Aorta (tissue), 5 donors: ENCODE results near the gene KRT35. TPM values are rescaled to one million over a fixed set of nuclear protein-coding genes. Genes with fewer than 3 reads are reported as not detected.

Source experiments
- ATAC-seq: fragments of 200-7000 bp; cut with Tn5 transposase; one replicate; pipeline ENCODE4 v1.9.1; 2022; ENCODE audit warnings: moderate library complexity; ENCODE audit not compliant: low FRiP score
- DNase-seq, 2 donors: peaks; one replicate each; pipeline ENCODE4 v3.0.0-alpha.2; 2020
- H3K27ac ChIP-seq, 2 donors: one replicate each; pipeline ENCODE4 v1.5.1; 2013; ENCODE audit warnings: low read length in 2 of 2, mild to moderate bottlenecking in 2 of 2, moderate library complexity in 2 of 2, control low read depth in 1 of 2, inconsistent platforms in 1 of 2, low read depth in 1 of 2
- H3K27me3 ChIP-seq, 2 donors: one replicate each; pipeline ENCODE4 v1.6.1; 2013; ENCODE audit warnings: control low read depth in 1 of 2, low read length in 1 of 2, mild to moderate bottlenecking in 1 of 2, moderate library complexity in 1 of 2; ENCODE audit not compliant: insufficient read depth in 2 of 2, control insufficient read depth in 1 of 2
- H3K36me3 ChIP-seq, 2 donors: one replicate each; pipeline ENCODE4 v1.6.1; 2013; ENCODE audit warnings: control low read depth in 1 of 2, low read length in 1 of 2, mild to moderate bottlenecking in 1 of 2; ENCODE audit not compliant: insufficient read depth in 2 of 2, control insufficient read depth in 1 of 2
- H3K4me1 ChIP-seq, 2 donors: one replicate each; pipeline ENCODE4 v1.6.1; 2013; ENCODE audit warnings: low read length in 2 of 2, control low read depth in 1 of 2, mild to moderate bottlenecking in 1 of 2, moderate library complexity in 1 of 2; ENCODE audit not compliant: insufficient read depth in 2 of 2, control insufficient read depth in 1 of 2
- H3K4me3 ChIP-seq, 2 donors: one replicate each; pipeline ENCODE4 v1.5.1; 2013; ENCODE audit warnings: low read length in 2 of 2, control low read depth in 1 of 2, mild to moderate bottlenecking in 1 of 2
- H3K9me3 ChIP-seq: one replicate; pipeline ENCODE4 v1.6.1; 2013; ENCODE audit warnings: mild to moderate bottlenecking, low read length; ENCODE audit not compliant: control insufficient read depth
- WGBS, 2 donors: extraction: QIAGEN DNeasy Blood & Tissue Kit; methylation state at CpG; one replicate each; pipeline ENCODE4 v1.1.7; 2013; 5-methylcytosine and 5-hydroxymethylcytosine counted together
- intact Hi-C, 2 donors: fragments of 100-400 bp; cut with DNase I; formaldehyde crosslinking; loops; one replicate each; pipeline versions ENCODE4 v1.14.2 to v1.15.0; 2022
- polyA plus RNA-seq, 2 donors: library from polyadenylated mRNA; stranded (reverse); fragments of 200-250 nt; gene quantifications; one replicate each; pipeline ENCODE4 v1.2.3, GENCODE V29; 2013
- total RNA-seq, 2 donors: library from RNA; stranded (reverse); fragmentation: NEBNext Ultra II Directional; extraction: Animal tissue kit (Norgen Biotek cat#: 25700); gene quantifications; one replicate each; pipeline ENCODE4 v1.2.1, GENCODE V29; 2021
- donor health status: healthy with polysubstance abuse.
- donor health status: Bipolar disorder and iron deficiency.
- donor health status: DM: no; HTN: no; CAD: no.
- donor health status: DM: no; HTN: no; CAD: no.
- donor health status: DM: yes; HTN: yes; CAD: no.

Gene KRT35
- total and polyA plus RNA-seq, 4 donors, result not detected

DNA sequence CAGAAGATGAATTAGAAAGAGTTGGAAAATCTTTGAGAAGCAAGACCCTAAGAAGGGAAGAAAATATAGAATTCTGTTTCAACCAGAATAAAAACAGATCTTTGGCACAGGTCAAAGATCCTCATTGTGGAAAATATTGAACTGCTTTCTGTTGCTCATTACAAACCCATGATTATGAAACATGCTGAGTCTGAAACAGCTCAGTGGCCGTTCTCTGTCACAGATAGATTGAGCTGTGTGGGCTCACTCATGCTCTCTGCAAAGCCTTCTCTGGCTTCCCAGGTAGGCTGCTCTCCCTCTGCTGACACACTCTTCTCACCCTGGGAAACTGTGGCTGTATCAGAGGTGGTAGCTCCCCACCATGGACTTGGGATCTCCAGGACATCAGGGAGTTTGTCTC is 36.8 kb downstream of the KRT35 start:
- Histone ChIP-seq H3K9me3 (peaks cover 4% of the 10 kb centered on the region), H3K4me1 (no peaks in the 10 kb centered on the region), H3K27ac (no peak overlapping the region), H3K36me3 (no peaks in the 10 kb centered on the region), H3K27me3 (peaks cover 0 to 3% of the 10 kb centered on the region in 2 donors), H3K4me3 (no peak overlapping the region)
- WGBS, 2 donors, result 75 to 82% methylated on average over 1 of the region's 1 CpG
- intact Hi-C loops, result no loop called here
- ATAC-seq (no peak), DNase-seq (no peak)

DNA sequence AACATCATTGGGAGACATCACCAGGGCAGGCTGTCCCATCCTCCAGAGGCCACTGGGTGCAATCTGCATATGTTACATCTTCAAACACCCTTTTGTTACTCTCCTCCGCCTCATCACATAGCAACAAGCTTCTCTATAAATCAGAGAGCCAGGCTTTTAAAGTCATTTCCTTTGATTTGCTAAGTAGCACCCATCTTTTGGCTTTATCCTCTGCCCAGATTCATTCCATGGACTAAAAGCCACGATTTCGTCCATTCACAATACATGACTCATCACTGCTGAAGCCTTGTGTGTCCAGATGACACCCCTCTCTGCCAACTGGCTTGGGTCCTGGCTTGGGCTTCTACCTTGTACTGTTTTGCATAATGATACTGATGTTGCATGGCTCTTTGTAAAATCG is 38.2 kb downstream of the KRT35 start:
- Histone ChIP-seq H3K4me3 (no peak overlapping the region), H3K36me3 (no peaks in the 10 kb centered on the region), H3K9me3 (peaks cover 3% of the 10 kb centered on the region), H3K4me1 (no peaks in the 10 kb centered on the region), H3K27me3 (no peaks in the 10 kb centered on the region), H3K27ac (no peak overlapping the region)
- intact Hi-C loops, result no loop called here
- no peak for ATAC-seq
- no peak for DNase-seq
- WGBS, 2 donors, result 73 to 77% methylated on average over 4 of the region's 4 CpGs

DNA sequence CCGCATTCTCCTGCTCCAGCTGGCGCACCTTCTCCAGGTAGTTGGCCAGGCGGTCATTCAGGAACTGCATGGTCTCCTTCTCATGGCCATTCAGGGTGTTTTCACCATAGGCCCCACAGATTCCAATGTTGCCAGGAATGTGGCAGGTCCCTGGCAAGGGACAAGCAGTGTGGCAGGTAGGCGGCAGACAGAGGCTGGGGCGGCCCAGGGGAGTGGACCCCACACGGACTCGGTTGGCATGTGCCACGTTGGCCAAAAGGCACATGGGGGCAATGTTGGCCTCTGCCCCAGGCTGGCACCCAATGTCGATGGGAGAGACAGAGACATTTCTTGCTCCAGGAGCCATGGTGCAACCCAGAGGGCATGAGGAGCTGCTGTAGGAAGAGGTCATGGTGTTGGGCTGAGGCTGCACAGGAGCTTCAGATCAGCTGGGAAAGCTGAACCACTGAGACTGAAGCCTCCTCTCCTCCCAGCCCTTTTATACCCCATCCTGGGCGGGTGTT is 40.4 kb downstream of the KRT35 start, which contains the start of gene KRT38:
KRT38 (minus strand) TSS at position 453 of the 503 bp plus-strand sequence; CDS start at position 391, 62 bp downstream.
- intact Hi-C loops, result no loop called here
- Histone ChIP-seq H3K27me3 (no peaks in the 10 kb centered on the region), H3K4me3 (no peak within 1 kb of the TSS), H3K36me3 (no peaks in the 10 kb centered on the region), H3K4me1 (no peaks in the 10 kb centered on the region), H3K9me3 (peaks cover 3% of the 10 kb centered on the region), H3K27ac (no peak within 1 kb of the TSS)
- 90 to 91% methylated on average over 10 of the region's 10 CpGs for WGBS, 2 donors
- DNase-seq (no peak), ATAC-seq (no peak)

DNA sequence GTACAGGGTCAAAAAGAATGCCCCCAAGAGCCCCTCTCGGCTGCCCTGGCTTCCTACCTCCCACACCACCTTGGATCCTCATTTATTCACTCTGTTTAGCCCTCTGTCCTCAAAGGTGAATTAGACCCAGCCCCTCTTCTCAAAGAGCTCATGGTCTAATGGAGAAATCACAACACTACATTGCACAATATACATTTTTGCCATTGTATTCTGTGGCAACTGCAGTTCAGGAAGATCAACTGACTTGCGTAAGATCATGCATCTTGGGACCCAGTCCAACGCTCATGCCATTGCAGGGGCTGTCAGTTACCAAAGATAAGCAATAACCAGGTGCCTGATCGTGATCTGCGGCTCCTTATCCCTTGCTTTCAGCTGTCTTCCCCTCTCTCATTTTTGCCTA is 41.6 kb downstream of the KRT35 start:
- intact Hi-C loops, result no loop called here
- Histone ChIP-seq H3K36me3 (no peaks in the 10 kb centered on the region), H3K27me3 (no peaks in the 10 kb centered on the region), H3K27ac (no peak overlapping the region), H3K4me3 (no peak overlapping the region), H3K4me1 (no peaks in the 10 kb centered on the region), H3K9me3 (peaks cover 1% of the 10 kb centered on the region)
- DNase-seq (no peak), ATAC-seq (no peak)
- WGBS, 2 donors, result 59 to 64% methylated on average over 5 of the region's 5 CpGs

DNA sequence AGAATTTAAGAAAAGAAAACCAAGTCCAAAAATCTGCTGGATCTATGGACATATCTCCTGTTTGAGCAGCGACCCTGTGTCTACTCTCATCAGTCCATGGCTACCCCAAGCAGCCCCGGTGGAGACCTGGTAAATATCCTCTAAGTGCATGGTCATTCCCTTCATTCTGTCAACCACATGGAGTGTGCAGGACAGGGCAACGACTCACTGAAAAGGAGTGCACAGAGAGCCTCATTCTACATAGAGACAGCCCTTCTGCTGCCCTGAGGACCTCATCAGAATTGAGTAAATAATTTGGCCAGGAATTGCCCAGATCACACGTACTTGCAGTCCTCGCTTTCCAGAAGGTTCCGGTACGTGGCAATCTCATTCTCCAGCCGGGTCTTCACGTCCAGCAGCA is 43.2 kb downstream of the KRT35 start:
- H3K36me3 ChIP-seq, result no peaks in the 10 kb centered on the region
- intact Hi-C loops, result no loop called here
- no peak for ATAC-seq

DNA sequence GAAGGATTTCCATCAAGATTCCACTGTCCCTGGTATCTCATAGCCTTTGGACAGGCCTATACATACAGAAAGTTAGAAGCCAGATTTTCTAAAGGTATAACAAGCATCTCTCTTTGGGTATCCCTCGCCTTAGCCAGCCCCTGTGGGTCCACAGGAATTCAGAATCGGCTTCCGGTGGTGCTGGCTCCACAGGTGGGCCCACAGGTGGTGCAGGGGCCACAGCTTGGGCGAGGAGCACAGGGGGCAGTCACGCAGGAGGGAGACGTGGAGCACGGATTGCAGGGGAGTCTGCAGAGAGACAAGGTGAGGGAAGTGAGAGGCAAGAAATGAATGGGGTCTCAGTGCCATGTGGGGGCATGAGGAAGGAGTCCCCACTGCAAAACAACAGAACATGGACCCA is 43.7 kb downstream of the KRT35 start:
- ATAC-seq (no peak), DNase-seq (no peak)
- H3K27ac ChIP-seq, result no peak overlapping the region
- H3K9me3 ChIP-seq, result no peaks in the 10 kb centered on the region
- H3K4me1 ChIP-seq, result no peaks in the 10 kb centered on the region
- intact Hi-C loops, result no loop called here
- H3K36me3 ChIP-seq, result no peaks in the 10 kb centered on the region
- H3K4me3 ChIP-seq, result no peak overlapping the region
- H3K27me3 ChIP-seq, result no peaks in the 10 kb centered on the region
- 72 to 79% methylated on average over 7 of the region's 7 CpGs for WGBS, 2 donors

More for the DNA sequence above, 43.2 kb downstream of the KRT35 start:
- 81 to 83% methylated on average over 9 of the region's 9 CpGs for WGBS, 2 donors
- H3K4me3 ChIP-seq, result no peak overlapping the region
- no peaks in the 10 kb centered on the region for H3K4me1 ChIP-seq
- no peaks in the 10 kb centered on the region for H3K9me3 ChIP-seq
- no peak overlapping the region for H3K27ac ChIP-seq
- no peaks in the 10 kb centered on the region for H3K27me3 ChIP-seq
- no peak for DNase-seq

DNA sequence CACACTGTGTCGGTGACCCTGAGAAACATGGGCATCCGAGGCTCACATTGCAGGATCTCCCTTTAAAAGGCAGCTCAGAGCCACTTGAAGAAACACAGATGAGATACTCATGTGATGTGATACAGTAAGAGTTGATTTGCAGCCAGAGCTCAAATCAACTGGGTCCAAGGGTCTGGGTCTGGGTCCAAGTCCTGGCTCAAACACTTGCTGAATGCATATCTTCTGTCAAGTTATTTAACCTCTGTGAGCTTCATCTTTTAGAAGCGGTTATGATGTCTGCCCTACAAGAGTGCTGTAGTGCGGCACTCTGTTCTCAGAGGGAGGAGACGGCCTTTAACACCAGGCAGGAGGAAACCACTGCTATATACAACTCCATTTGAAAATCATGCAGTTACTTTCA is 46.5 kb downstream of the KRT35 start:
- Histone ChIP-seq H3K4me1 (no peaks in the 10 kb centered on the region), H3K9me3 (no peaks in the 10 kb centered on the region), H3K27me3 (no peaks in the 10 kb centered on the region), H3K36me3 (no peaks in the 10 kb centered on the region), H3K27ac (no peak overlapping the region), H3K4me3 (no peak overlapping the region)
- ATAC-seq (no peak), DNase-seq (no peak)
- WGBS, 2 donors, result 48 to 55% methylated on average over 5 of the region's 5 CpGs
- intact Hi-C loops, result no loop called here

DNA sequence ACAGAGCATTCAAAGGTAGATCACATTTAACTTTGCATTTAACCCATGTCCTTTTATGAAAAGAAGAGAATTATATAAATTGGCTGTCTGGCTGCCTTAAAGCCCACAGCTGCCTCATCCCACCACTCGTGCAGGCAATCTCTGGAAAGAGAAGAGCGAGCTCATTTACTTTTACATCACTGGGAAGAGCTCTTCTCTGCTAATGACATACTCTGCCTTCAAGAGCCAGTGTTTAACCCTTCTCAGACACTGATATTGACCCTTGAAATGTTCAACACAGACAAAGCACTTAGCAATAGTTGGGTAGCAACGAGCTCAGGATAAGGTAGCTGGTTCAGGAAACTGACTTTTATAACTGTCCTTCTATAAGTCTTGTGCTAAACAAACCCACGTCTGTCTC is 46.9 kb downstream of the KRT35 start:
- intact Hi-C loops, result no loop called here
- no peak for ATAC-seq
- WGBS, 2 donors, result 39 to 43% methylated on average over 4 of the region's 4 CpGs
- H3K9me3 ChIP-seq, result no peaks in the 10 kb centered on the region
- no peaks in the 10 kb centered on the region for H3K36me3 ChIP-seq
- no peak overlapping the region for H3K27ac ChIP-seq
- DNase-seq, result no peak
- H3K4me1 ChIP-seq, result no peaks in the 10 kb centered on the region
- H3K27me3 ChIP-seq, result no peaks in the 10 kb centered on the region
- H3K4me3 ChIP-seq, result no peak overlapping the region

DNA sequence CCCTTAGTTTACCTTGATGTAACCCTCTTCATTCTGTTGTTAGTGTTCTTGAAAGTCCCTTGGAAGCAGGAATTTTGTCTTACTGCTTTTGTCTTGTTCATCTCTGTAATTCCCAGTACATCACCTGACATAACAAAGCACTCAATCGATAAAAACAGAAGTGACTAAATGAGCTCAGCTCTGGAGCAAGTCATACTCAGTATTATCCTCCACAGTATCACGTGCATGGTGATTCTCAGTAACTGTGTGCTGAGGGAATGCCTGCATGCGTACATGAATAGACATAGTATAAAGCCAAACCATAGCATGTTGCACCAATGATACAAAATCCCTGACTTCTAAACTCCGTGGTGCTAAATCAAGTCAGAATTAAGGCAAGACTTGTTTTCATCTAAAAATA is 47.4 kb downstream of the KRT35 start:
- no peak overlapping the region for H3K27ac ChIP-seq
- 55 to 59% methylated on average over 4 of the region's 4 CpGs for WGBS, 2 donors
- intact Hi-C loops, result no loop called here

More for the DNA sequence above, 47.4 kb downstream of the KRT35 start:
- no peaks in the 10 kb centered on the region for H3K27me3 ChIP-seq
- DNase-seq, result no peak
- no peak overlapping the region for H3K4me3 ChIP-seq
- ATAC-seq, result no peak
- H3K9me3 ChIP-seq, result no peaks in the 10 kb centered on the region
- no peaks in the 10 kb centered on the region for H3K4me1 ChIP-seq
- no peaks in the 10 kb centered on the region for H3K36me3 ChIP-seq
